HG02623 (cell line): ENCODE data around the gene SUSD4.

ENCODE experiments used
- ATAC-seq: cut with Tn5 transposase; IDR thresholded peaks from one replicate; pipeline ENCODE4 v1.9.1; 2021; ENCODE audit warnings: moderate library complexity; ENCODE audit not compliant: unreplicated experiment

SUSD4 gene

DNA sequence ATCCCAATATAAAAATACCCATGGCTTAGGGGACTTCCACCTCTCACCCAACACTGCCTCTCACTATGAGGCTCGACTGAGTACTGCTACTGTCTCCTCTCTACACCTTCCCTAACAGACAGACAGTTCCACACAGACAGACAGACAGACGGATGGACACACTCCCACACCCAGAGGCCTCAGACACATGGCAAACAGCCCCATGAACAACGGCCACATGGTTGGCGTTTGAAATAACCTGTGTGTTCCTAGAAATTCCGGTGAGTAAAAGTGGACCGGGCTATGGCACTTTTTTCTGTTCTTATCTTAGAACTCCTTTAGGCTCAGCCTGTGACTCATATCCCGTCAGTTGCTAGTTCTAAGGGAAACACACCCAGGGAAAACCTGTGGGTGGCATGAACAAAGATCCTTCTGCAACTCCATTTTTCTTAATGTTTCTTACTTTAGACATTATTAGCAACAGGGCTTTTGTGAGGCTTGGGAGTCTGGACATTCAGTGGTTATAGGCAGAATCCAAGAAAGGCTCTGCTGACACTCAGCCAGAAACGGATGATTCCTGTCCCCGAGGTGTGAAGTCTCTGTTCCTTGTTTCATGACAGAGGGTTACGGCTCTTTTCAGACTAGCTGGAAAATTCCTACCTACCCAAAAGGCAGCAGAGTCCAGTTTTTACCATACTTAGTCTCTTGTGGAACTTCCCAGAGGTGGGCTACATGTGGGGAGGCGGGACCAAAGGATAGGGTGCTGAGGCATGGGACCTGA lies 130.4 kb downstream of the SUSD4 start:
- no peak for ATAC-seq

DNA sequence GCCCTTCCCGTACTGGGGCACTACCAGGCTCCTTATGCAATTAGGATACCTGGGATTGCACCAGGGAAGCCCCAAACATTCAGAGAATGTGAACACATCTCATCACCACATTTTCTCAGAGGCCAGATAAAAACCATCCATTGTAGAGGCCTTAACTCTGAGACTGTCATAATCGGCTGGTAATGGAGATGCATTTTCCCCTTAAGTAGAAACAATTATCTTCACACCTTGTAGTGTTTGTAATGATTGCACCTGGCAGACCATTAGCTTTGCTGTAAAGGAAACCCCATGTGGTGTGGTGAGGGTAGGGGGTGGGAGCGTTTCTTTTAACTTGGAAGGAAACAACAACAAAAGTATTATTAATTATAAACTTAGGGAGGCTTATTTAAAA lies 131.0 kb downstream of the SUSD4 start:
- no peak for ATAC-seq

DNA sequence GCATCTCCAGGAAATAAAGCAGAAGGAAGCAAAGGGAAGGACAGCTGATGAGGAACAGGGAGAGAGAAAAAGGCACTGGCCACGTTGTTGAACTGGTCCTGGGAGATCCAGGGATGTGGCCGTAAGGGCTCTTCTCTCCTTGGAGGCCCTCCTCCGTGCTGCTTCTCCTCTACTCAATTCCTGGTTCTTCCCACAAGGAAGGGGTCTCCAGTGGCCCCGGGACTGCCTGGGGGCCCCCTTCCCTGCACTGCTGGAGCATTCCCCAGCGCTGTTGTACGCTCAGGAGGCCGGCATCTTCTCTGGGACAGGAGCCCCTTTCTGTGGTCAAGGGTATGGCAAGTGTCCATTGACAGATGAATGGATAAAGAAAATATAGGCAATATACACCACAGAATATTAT lies 132.4 kb downstream of the SUSD4 start:
- ATAC-seq: no peak

DNA sequence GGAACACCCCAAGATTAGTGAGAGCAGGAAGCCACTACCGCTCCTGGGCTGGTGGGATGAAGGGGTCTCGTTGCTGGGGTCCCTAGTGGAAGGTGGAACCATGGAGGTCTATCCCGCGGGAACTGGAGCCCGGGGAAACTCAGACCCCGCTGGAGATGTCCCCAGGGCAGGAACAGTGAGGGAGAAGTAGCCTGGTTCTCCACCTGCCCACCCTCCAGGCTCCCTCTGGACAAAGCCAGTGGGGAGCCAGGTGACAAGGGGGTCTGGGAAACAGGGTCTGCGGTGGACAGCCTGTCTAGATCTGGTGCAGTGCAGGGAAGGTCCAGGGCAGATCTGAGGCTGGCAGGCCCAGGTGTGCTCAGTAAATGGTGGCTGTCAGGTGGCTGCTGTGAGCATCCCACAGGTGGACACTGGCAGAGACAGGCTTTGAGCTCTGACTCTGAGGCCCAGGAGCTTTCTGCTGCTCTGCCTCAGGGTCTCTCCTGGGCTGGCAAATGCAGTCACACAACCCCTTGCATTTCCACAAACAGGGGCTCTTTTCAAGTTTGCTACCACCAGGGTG lies 132.9 kb downstream of the SUSD4 start:
- ATAC-seq: no peak

DNA sequence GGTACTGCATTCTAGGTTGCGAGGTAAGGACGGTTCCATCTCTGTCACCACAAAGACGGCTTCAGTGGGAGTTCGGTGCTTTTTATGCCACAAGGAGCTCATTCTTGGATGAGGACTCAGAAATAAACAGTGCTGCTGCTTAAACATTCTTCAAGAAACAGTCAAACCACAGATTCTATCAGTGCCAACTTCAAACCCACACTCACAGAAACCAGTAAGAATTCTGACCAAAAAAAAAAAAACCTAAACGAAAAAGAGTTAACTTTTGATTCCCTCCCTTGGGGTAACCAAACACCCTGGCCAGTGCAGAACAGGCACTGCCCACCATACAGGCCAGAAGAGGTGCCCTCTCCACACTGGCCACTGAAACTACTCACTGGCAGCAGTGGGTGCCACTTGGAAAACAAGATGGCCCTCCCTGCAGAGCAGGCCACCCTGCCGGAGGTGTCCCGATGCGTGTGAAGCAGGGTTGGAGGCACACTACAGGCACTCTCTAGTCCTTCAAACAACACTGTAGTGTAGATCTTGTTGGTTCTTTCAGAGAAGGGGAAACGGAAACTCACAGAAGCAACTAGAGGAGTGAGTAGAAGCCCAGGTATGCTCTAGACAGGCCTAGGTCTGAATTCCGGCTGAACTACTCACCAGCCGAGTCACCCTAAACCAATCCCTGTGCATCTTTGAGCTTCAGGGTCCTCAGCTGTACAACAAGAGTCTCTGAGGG lies 133.7 kb downstream of the SUSD4 start:
- no peak for ATAC-seq

DNA sequence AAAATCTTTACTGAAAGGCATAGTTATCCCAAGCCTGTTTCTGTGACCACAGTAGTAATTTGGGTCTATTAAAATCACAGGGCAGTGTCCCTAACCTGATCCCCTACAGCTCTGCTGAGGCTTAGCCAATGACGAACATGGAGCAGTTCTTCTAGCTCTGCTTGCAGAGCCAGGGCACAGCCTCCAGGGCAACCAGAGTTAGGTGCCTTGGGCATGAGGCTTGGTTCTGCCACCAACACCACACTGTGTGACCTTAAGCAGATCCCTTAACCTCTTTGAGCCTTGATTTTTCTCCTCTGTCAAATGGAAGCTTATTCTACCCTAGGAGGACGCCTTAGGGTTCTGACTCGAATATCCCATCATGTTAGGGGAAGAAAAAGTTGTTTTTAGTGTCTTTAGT lies 134.2 kb downstream of the SUSD4 start:
- no peak for ATAC-seq

DNA sequence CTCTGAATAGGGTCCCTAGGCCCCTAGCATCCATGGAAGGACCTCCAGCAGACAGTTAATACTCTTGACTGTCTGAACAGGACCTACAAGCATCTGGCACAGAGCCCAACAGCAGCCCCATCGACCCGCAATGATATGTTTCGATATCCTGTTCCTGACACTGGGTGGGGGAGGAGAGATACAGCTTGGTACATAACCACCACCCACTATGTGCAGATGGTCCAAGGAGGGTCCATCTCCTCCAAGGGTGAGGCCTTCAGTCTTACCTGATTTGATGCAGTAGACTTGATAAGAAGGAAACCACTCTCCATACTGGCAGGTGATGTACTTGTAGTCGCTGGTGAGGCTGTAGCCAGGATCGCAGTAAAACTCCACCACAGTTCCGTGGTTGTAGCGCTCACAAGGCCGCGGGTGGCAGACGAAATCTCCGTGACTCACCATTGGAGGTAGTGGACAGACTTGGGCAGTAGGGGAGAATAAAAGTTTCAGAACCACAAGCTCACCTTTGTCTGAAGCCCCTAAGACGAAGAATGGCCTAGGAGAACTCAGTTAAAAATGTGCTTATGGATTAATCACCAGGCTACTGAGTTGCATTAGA lies 134.9 kb downstream of the SUSD4 start:
- ATAC-seq: no peak

DNA sequence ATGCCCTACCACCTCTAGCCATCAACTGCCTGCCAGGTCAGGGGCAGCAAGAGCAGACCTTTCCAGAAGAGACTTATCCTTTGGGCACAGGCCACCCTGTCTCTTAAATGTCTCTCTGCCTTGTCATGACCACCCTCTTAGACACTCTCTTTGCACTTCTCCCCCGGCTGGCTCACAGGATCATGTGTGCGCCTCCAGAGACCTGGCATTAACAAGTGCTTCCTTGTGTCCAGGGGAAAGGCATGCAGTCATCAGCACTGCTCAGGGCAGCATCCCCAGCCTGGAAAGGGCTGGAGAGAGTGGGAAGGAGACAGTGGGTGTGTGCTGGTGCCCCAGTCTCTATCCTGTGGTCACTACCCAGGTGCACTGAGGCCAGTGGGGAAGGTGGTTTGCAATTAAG lies 135.8 kb downstream of the SUSD4 start:
- ATAC-seq: no peak

DNA sequence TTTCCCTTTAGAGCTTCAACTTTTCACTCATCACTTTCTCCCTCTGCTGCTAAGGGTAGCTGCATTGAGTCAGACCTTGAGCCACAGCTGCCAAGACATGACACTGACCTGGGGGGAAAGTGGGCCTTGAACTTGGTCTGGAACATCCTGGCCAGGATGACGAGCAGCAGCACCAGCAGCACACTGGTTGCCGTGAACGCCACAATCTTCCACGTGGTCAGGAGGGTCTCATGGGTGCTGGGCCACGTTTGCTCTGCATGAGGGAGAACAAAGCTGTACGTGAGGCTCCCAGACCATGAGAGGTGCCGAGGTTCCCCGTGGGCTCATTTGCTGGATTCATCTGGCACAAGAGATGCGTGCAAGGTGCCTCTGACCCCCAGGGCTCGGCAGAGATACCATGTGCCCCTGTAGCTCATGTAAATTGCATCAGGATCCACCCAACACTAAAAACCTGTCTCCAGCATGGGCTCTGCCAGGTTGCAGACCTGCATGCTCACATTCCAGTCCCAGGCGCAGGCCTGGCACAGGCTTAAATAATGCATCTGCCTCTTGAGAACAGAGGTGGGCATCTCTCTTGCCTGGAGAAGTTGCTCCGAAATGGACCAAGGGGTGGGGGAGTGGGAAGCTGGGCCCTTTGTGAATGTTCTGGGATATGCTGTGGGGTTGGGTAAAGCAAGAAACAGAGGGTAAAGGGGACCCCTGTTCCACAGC lies 136.3 kb downstream of the SUSD4 start:
- ATAC-seq: no peak

DNA sequence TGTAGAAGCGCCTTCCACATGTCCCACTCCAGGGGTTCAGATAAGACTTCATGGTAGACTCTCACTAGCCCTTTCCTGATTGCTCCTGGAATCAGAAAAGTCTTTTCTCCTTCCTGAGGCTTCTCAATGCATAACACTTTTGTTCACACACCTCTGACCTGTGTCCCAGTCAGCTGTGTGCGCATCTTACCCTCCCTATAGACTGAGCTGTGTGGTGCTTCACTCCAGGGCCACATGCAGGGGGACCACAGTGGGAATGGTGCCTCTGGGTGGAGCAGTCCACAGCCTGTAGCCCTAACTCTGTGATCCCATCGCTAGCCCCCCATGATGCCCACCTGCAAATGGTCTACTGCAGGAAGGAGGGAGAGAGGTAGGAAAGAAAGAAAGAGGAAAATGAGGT lies 136.9 kb downstream of the SUSD4 start:
- ATAC-seq: no peak

DNA sequence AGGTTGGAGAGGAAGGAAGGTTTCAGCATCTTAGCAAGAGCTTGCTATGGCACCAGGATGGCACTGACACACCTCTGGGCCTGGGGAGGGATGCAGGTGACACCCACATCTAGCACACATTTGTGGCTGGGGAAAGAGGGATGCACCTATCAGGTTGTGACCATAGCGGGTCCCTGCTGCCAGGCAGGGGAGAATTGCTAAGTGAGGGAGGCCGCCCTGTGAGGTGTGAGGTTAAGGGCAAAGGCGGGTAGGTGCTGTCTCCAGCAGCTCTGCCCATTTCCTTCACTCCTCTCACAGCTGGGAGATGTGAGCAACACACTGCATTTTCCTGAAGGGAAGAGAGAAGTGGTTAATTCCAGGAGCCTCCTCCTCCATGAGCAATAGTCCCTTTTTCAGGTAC lies 137.7 kb downstream of the SUSD4 start:
- ATAC-seq: no peak

DNA sequence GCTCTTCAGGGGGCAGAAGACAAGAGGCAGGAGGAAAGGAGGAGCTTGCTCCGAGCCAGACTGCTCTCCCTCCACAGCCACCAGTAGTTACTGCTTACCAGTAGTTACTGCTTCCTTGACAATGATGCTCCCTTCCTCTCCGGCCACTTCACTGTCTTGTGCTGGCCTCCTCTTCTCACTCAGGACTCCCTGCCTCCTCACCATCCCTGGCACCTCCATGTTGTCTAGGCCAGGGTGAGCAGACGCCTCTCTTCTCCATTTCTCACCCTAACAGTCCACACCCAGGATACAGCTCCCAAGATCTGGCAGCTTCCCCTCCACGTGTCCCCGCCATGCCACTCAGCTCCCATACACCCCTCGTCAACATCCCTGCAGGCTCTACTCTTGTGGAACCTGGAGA lies 138.5 kb downstream of the SUSD4 start:
- ATAC-seq: no peak

DNA sequence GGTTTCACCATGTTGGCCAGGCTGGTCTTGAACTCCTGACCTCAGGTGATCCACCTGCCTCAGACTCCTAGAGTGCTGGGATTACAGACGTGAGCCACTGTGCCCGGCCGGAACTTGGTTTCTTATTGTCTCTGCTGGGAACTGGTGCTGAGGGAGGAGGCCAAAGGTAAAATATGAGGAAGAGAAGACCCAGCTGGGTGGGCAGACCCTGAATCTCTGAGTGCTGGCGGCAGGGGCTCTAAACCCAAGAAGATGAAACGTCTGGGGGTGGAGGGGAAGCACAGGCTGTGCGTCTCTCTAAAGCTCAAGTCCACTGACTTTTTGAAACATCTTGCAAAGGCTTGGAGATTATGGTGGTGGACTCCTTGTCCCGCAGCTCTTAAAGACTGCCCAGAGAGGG lies 138.9 kb downstream of the SUSD4 start:
- ATAC-seq: no peak

DNA sequence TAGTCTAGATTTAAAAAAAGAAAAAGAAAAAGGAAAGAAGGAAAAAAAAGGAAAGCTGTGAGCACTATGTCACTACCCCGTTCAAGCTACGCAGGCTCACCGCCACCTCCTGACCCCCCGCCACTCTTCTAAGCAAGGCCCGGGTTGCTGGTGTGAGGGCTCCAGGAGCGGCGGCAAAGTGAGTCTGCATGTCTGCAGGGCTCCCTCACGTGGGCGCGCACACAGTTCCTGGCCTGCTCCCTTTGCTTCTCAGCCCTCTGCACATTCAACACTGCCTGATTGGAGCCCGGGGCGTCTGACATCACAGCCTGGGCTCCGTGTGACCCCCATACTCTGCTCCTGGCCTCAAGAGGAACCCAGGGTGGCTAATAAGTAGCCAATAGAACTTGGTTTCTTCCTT lies 139.5 kb downstream of the SUSD4 start:
- ATAC-seq: no peak

DNA sequence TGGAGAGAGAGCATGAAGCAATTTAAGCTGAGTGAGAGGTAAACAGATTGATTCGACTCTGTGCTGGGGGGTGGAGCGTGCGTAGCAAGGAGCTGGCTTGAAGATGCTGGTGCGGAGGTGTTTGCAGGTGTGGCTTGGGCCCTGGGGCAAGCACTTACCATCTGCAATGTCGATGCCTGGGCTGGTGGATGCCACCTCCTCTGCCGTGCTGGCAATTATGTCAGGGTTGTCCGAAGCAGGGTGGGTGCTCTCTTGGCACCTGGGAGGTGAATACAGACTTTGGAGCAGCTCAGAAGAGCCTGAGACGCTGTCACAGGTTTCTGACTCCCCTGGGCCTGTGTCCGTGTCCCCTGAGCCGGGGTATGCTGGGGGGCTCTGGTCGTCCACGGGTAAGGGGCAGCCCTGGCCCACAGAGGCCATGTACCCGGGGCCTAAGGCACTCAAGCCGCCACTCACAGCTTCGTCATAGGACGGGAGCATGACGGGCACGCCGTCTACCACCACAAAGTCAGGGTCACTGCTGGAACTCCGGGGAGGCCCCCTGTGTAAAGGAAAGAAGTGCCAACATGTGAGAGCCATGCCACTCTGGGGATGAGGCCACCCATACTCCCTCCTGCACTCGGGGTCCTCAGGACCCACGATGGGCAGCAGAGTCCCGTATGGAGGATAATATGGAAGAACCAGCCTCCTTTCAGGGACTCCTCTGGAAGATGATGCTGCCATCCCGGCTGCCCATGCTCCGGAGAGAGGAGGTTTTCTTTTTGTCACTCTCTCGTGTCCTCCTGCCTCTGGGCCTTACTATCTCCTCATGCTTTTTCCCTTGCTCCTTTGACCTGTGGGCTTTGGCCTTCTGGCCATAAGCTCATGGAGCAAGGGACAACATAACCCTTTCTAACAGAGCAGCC lies 140.6 kb downstream of the SUSD4 start:
- ATAC-seq: no peak

DNA sequence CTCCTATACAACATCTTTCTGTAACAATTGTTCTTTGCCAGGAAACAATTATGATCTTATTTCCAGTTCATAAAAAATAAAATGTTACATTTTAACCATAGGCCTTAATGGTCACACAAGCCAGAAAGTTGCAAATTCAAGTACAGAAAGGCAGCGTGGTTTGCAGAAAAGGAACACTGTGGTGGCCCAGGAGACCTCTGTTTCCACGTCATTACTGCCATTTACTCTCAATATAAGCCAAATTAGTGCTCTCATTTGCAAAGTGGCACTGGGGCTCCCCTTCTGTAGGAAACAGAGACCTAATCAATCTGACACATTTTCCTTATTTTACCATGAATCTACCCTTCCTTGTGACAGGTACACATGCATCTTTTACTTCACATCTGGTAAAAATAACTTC lies 141.6 kb downstream of the SUSD4 start:
- ATAC-seq: no peak

DNA sequence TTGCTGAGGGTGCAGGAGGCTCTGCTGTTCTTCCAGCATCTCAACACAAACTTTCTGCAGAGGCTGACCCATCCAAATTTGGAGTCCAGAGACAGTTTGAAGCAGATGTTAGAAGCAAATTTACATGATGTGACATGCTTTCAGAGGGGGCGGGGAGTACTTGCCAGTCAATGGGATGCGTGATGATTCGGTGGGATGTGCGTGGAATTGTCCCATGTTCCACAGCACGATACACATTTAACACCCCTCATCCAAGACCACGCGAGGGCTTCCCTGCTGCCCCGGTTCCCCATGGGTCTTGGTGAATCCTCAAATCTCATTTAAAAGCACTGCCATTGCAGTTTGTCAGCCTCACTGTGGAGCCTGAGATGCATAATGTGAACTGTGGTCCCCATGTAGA lies 142.3 kb downstream of the SUSD4 start:
- no peak for ATAC-seq

DNA sequence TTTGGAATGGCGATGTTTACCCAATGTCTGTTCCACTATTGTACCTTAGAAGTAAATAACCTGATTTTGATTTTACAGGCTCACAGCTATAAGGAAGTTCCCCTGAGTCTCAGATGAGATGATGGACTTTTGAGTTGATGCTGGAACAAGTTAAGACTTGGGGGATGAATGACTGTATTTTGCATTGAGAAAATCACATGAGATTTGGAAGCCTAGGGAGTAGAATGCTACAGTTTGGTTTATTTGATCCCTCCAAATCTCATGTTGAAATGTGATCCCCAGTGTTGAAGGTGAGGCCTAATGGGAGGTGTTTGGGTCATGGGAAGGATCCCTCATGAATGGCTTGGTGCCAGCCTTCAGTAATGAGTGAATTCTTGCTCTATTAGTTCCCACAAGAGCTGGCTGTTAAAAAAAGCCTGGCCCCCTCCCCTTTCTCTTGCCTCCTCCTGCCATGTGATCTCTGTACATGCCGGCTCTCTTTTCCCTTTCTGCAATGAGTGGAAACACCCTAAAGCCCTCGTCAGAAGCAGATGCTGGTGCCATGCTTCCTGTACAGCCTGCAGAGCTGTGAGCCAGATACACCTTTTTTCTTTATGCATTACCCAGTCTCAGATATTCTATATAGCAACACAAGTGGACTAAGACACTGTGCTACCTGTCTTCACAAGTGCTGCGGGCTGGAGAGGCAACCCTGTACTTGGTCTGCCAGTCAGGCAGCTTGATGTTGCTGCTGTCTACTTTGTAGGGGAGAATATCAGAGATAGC lies 143.9 kb downstream of the SUSD4 start:
- ATAC-seq: no peak

DNA sequence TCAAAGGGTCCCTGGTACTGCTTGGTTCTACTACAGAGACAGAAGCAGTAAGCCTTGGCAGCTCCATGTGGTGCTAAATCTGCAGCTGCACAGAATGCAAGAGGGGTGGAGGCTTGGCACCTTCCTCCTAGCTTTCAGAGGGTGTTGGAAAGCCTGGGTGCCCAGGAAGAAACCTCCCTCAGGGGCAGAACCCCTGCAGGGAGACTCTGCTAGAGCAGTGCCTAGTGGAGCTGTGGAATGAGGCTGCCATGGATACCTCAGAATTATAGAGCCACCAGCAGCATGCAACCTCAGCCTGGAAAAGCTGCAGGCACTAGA lies 144.7 kb downstream of the SUSD4 start:
- ATAC-seq: no peak

DNA sequence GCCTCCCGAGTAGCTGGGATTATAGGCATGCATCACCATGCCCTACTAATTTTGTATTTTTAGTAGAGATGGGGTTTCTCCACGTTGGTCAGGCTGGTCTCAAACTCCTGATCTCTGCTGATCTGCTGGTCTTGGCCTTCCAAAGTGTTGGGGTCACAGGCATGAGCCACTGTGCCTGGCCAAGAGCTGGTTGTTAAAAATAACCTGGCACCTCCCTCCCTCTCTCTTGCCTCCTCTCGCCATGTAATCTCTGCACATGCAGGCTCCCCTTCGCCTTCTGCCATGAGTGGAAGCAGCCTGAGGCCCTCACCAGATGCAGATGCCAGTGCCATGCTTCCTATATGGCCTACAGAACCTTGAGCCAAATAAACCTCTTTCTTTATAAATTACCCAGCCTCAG lies 146.2 kb downstream of the SUSD4 start:
- ATAC-seq: no peak
